ENCODE results near the gene BAD. TPM values are rescaled to one million over a fixed set of nuclear protein-coding genes. Genes with fewer than 3 reads are reported as not detected.

The BAD gene
- 10 to 100 TPM; 22.0 to 53.8 (median 26.0) TPM for total RNA-seq
- long read RNA-seq, transcript BAD-201 (4 exons, 929 nt), result major isoform, 8 of 14 reads
- long read RNA-seq, partial matches to known transcripts, result 0 of 14 reads
- long read RNA-seq, other reads (novel, unspliced or antisense), result 2 of 14 reads

DNA sequence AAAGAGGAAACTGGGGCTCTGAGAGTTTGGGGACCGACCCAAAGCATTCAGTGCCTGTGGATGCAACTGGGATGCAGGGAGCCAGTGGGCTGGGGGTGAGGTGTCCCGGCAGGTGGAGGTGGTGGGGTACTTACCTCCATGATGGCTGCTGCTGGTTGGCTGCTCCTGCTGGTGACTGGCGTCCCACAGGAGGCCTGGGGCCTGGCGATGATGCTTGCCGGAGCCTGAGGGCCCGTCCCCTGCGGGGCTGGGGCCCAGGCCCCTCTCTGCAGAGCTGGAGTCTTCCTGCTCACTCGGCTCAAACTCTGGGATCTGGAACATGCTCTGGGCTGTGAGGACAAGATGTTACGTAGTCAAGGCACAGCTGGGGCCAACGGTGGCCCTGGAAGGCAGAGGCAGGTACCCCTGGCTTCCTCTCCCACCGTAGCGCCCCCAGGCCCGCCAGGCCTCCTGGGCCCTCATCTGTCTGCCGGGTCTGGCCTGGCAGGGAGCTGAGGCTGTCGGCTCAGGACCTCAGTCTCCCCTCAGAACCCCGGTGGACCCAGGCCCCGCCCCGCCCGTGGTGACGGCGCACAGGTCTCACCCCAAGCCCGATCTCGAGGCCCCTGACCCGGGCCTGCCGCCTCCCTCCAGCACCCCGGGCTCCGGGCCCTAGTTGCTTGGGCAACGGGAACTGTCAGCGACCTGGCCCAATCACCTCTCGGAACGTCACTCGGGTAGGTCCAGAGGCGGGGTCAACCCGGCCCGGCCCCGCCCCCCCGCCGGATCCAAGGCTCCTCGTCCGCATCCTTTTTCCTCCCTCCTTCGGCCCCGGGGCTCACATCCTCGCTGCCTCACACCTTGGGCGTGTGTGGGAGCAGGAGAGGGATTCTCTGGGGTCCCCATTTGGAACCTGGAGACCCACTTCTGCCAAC, at the start of gene BAD:
TSS of gene BAD (minus strand) at position 618 of the 914 bp plus-strand sequence. CDS start at position 321, 297 bp downstream.
- peak; percentile 89 to 94 (median 90) for ATAC-seq
- 0% methylated on average over 6 of the region's 44 CpGs for WGBS (ENCODE audit: insufficient coverage, low coverage, low lambda C conversion rate, missing lambda C conversion rate)
- peak within 1 kb of the TSS; percentile 65 to 96 (median 93) for H3K4me3 ChIP-seq
- intact Hi-C loops (cut with DNase I), result no loop called here
- no peaks in the 10 kb centered on the region for H3K9me3 ChIP-seq
- peak; percentile 36 for TF ChIP-seq POLR2A (IDR thresholded peaks at IDR 0.05)
- no peak for TF ChIP-seq CTCF (IDR thresholded peaks at IDR 0.05)
- H3K36me3 ChIP-seq, result no peaks in the 10 kb centered on the region
- H3K27me3 ChIP-seq, result no peaks in the 10 kb centered on the region
- H3K4me1 ChIP-seq, result peaks cover 0 to 12% (median 6%) of the 10 kb centered on the region in 4 donors
- peak within 1 kb of the TSS; percentile 79 to 95 (median 83) for H3K27ac ChIP-seq
- peak; percentile 96 to 98 (median 98) for DNase-seq

DNA sequence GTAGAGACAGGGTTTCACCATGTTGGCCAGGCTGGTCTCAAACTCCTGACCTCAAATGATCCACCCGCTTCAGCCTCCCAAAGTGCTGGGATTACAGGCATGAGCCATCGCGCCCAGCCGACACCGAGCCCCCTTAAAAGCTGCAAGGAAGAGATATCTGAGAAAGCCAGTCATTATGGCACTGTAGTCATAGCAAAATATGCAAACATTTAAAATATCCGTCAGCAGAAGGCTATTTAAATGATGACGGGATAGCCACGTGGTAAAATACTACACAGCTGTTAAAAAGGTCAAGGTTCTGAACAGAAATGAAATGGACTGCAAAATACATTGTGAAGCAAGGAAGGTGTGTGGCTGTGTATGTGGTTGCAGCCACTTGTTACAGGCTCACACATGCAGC, 49.1 kb upstream of the BAD start:
- Histone ChIP-seq H3K4me1 (no peaks in the 10 kb centered on the region), H3K27ac (no peak overlapping the region), H3K9me3 (no peaks in the 10 kb centered on the region), H3K36me3 (no peaks in the 10 kb centered on the region), H3K27me3 (no peaks in the 10 kb centered on the region), H3K4me3 (no peak overlapping the region)
- no peak for DNase-seq
- intact Hi-C loops (cut with DNase I), result no loop called here
- TF ChIP-seq CTCF (IDR thresholded peaks at IDR 0.05), result no peak
- no peak for TF ChIP-seq POLR2A (IDR thresholded peaks at IDR 0.05)
- no peak for ATAC-seq
- 83% methylated on average over 3 of the region's 8 CpGs for WGBS (ENCODE audit: insufficient coverage, low coverage, low lambda C conversion rate, missing lambda C conversion rate)

DNA sequence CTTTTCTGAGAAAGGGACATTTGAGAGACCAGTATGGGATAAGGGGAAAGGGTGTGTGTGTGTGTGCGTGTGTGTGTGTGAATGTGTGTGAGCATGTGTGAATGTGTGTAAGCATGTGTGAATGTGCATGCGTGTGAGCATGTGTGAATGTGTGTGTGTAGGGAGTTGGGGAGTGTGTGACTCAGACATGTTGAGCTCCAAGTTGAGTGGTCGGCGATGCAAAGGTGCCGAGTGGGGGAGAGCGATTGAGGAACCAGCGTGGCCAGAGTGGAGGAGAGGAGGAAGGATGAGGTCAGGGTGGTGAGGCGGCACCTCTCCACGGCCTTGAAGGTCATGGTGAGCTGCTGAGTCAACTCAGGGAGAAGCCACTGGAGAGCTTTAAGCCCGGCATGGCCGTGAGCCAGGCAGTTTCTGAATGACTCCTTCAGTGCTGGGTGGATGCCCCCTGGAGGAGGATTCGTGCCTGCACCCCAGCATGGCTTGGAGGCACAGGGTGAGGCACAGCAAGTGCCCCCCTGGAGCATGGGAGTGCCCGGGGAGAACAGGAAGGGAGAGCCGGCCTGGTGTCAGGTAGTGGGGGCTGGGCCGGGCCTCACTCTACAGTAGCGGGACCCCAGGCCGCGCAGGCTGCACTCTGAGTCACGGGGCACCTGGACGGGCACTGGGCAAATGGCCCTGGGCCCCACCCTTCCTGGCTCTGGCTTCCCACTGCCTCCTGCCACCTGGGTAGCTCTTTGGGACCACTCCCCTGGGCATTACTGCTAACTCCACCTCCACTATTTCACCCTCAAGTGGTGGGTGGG, 47.3 kb upstream of the BAD start:
- Histone ChIP-seq H3K4me3 (no peak overlapping the region), H3K4me1 (no peaks in the 10 kb centered on the region), H3K9me3 (no peaks in the 10 kb centered on the region), H3K27ac (no peak overlapping the region), H3K27me3 (no peaks in the 10 kb centered on the region), H3K36me3 (no peaks in the 10 kb centered on the region)
- WGBS (ENCODE audit: insufficient coverage, low coverage, low lambda C conversion rate, missing lambda C conversion rate), result 53% methylated on average over 9 of the region's 20 CpGs
- intact Hi-C loops (cut with DNase I), result no loop called here
- peak; percentile 71 to 83 (median 74) for ATAC-seq
- peak; percentile 64 to 74 (median 71) for DNase-seq
- TF ChIP-seq POLR2A (IDR thresholded peaks at IDR 0.05), result no peak
- TF ChIP-seq CTCF (IDR thresholded peaks at IDR 0.05), result peak; percentile 28 to 39 (median 29)

DNA sequence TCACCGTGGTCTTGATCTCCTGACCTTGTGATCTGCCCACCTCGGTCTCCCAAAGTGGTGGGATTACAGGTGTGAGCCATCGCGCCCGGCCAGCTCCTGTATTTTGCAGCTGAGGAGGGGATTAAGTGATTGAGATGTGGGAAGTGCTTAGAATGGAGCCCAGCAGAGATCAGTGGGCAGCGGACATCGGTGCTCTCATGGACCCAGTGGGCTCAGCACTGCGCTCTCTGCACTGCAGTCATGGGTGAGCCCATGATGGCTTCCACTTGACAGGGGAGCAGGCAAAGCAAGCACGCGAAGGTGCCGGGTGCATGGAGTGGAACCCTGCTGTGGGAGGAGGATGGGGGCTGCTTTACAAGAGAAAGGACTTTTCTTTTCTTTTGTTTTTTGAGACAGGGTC, 46.4 kb upstream of the BAD start:
- H3K27me3 ChIP-seq, result no peaks in the 10 kb centered on the region
- DNase-seq (no peak), ATAC-seq (no peak)
- TF ChIP-seq CTCF (IDR thresholded peaks at IDR 0.05) (no peak), POLR2A (IDR thresholded peaks at IDR 0.05) (no peak)
- no peaks in the 10 kb centered on the region for H3K4me1 ChIP-seq
- 63% methylated on average over 2 of the region's 11 CpGs for WGBS (ENCODE audit: insufficient coverage, low coverage, low lambda C conversion rate, missing lambda C conversion rate)
- no peaks in the 10 kb centered on the region for H3K36me3 ChIP-seq
- intact Hi-C loops (cut with DNase I), result no loop called here
- H3K9me3 ChIP-seq, result no peaks in the 10 kb centered on the region
- H3K4me3 ChIP-seq, result no peak overlapping the region
- no peak overlapping the region for H3K27ac ChIP-seq

Data from right lobe of liver (tissue), 6 donors.